Panc1 (cell line): ENCODE data around the gene WFS1. TPM values are rescaled to one million over a fixed set of nuclear protein-coding genes. Genes with fewer than 3 reads are reported as not detected.

ENCODE experiments used
- ATAC-seq: fragments of 200-7000 bp; cut with Tn5 transposase; 2 replicates; pipeline ENCODE4 v1.9.1; 2020; ENCODE audit warnings: mild to moderate bottlenecking, moderate library complexity
- BruUV-seq: library from RNA; stranded (reverse); fragments of 400-500 nt; replicated peaks from 2 replicates; lab custom pipeline; 2021; lab: Mats Ljungman, UMichigan
- CTCF ChIA-PET: fragments of 300-600 bp; sonication (Branson Sonifier 250); formaldehyde crosslinking; loops from one replicate; lab custom pipeline; 2022; ENCODE audit warnings: antibody characterized with exemption; lab: Charles Lee
- POLR2A ChIA-PET: fragments of 300-600 bp; sonication (Branson Sonifier 250); formaldehyde crosslinking; loops from one replicate; lab custom pipeline; 2022; ENCODE audit warnings: antibody characterized with exemption; lab: Charles Lee
- DNase-seq: peaks from one replicate; pipeline ENCODE4 v3.0.0-alpha.2; 2010; ENCODE audit warnings: low read depth, low spot score
- H3K27ac ChIP-seq: 2 replicates; pipeline ENCODE4 v1.5.1; 2011; ENCODE audit warnings: mild to moderate bottlenecking, low read length, inconsistent platforms
- H3K27me3 ChIP-seq: fragments of 200-500 bp; sonication (Bioruptor generic); 2 replicates; pipeline ENCODE4 v1.6.0; 2014; ENCODE audit warnings: low read length, inconsistent platforms; ENCODE audit not compliant: control insufficient read depth, insufficient read depth
- H3K36me3 ChIP-seq: fragments of 200-500 bp; sonication (Bioruptor generic); 2 replicates; pipeline ENCODE4 v1.5.1; 2014; ENCODE audit warnings: inconsistent platforms, mild to moderate bottlenecking, low read length, moderate library complexity; ENCODE audit not compliant: control insufficient read depth, insufficient read depth
- H3K4me1 ChIP-seq: 2 replicates; pipeline ENCODE4 v1.5.1; 2011; ENCODE audit warnings: inconsistent platforms, mild to moderate bottlenecking, low read length, moderate library complexity; ENCODE audit not compliant: control insufficient read depth, insufficient read depth
- H3K4me3 ChIP-seq, 2 experiments: 2 replicates each; pipeline ENCODE4 v1.5.1; 2011 to 2012; ENCODE audit warnings: low read depth in 2 of 2, low read length in 2 of 2, mild to moderate bottlenecking in 2 of 2, inconsistent platforms in 1 of 2, moderate library complexity in 1 of 2
- H3K9me3 ChIP-seq: fragments of 200-500 bp; sonication (Bioruptor generic); 2 replicates; pipeline ENCODE4 v1.5.1; 2014; ENCODE audit warnings: low read depth, mild to moderate bottlenecking, inconsistent platforms, low read length, moderate library complexity; ENCODE audit not compliant: control insufficient read depth, insufficient read depth
- POLR2AphosphoS5 ChIP-seq: IDR thresholded peaks from 2 replicates; pipeline ENCODE4 v1.6.1; 2012; ENCODE audit warnings: mild to moderate bottlenecking, low read depth, low read length, moderate library complexity
- SIN3A ChIP-seq: IDR thresholded peaks from 2 replicates; pipeline ENCODE4 v1.6.1; 2012; ENCODE audit warnings: low read depth, mild to moderate bottlenecking, low read length, moderate library complexity, borderline replicate concordance; ENCODE audit not compliant: insufficient read depth
- TCF7L2 ChIP-seq: IDR thresholded peaks from 2 replicates; pipeline ENCODE4 v1.6.1; 2011; ENCODE audit warnings: mild to moderate bottlenecking, low read depth, low read length, inconsistent platforms
- in situ Hi-C: cut with HindIII; loops from 2 replicates; pipeline ENCODE4 v1.10.0; 2016; ENCODE audit warnings: low sequenced_read_pairs, low pct_unique_long_range_greater_than_20kb
- intact Hi-C: fragments of 100-400 bp; cut with micrococcal nuclease; formaldehyde crosslinking; loops from one replicate; pipeline ENCODE4 v1.10.0; 2022; ENCODE audit not compliant: unreplicated experiment
- total RNA-seq: library from RNA; stranded (reverse); gene quantifications from one replicate; pipeline ENCODE4 v1.2.1, GENCODE V29; 2021; ENCODE audit not compliant: unreplicated experiment
- TF ChIP-seq, protein P1 (sequence below): fragments of 450-650 bp; IDR thresholded peaks from 2 replicates; pipeline ENCODE4 v1.5.1; 2017; ENCODE audit warnings: mild to moderate bottlenecking
- TF ChIP-seq, protein P2 (sequence below), 2 experiments: IDR thresholded peaks; 2 replicates each; pipeline ENCODE4 v1.6.1; 2011 to 2012; ENCODE audit warnings: low read depth in 2 of 2, control low read depth in 1 of 2, low read length in 1 of 2, mild to moderate bottlenecking in 1 of 2, moderate library complexity in 1 of 2; ENCODE audit not compliant: insufficient read depth in 1 of 2

Gene WFS1
- total RNA-seq, 1 experiment from 2014 or later: 67.5 TPM

DNA sequence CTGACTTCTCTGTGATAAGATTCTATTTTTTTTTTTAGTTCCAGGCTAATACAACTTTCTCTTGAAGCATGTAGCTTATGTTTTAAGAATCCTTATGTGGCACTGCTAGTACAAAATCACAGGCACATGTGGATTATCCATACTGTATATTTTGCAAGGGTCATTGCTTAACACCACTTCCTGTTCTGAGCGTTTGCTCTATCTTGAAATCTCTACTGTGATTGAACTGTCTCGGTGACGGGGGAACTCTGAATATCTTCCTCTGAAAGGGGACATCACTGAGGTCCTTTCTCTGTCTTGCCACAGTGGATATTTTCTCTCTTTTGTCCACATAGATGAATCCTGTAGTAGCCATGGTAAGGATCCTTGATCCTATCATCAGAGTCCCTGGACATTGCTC lies 2.1 kb upstream of the WFS1 start:
- ATAC-seq: no peak
- CTCF ChIA-PET: no interaction called here
- H3K27me3 ChIP-seq: no peaks in the 10 kb centered on the region
- H3K27ac ChIP-seq: no peak overlapping the region
- no peaks in the 10 kb centered on the region for H3K9me3 ChIP-seq
- DNase-seq: no peak
- H3K4me3 ChIP-seq: no peak overlapping the region
- in situ Hi-C loops: no loop called here
- POLR2A ChIA-PET: no interaction called here
- intact Hi-C loops: no loop called here
- H3K4me1 ChIP-seq: peaks cover 24% of the 10 kb centered on the region
- H3K36me3 ChIP-seq: no peaks in the 10 kb centered on the region
- no TSS peak for BruUV-seq
- TF ChIP-seq SIN3A (no peak), TCF7L2 (no peak), POLR2AphosphoS5 (no peak)
- TF ChIP-seq, protein P1, sequence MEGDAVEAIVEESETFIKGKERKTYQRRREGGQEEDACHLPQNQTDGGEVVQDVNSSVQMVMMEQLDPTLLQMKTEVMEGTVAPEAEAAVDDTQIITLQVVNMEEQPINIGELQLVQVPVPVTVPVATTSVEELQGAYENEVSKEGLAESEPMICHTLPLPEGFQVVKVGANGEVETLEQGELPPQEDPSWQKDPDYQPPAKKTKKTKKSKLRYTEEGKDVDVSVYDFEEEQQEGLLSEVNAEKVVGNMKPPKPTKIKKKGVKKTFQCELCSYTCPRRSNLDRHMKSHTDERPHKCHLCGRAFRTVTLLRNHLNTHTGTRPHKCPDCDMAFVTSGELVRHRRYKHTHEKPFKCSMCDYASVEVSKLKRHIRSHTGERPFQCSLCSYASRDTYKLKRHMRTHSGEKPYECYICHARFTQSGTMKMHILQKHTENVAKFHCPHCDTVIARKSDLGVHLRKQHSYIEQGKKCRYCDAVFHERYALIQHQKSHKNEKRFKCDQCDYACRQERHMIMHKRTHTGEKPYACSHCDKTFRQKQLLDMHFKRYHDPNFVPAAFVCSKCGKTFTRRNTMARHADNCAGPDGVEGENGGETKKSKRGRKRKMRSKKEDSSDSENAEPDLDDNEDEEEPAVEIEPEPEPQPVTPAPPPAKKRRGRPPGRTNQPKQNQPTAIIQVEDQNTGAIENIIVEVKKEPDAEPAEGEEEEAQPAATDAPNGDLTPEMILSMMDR: no peak

DNA sequence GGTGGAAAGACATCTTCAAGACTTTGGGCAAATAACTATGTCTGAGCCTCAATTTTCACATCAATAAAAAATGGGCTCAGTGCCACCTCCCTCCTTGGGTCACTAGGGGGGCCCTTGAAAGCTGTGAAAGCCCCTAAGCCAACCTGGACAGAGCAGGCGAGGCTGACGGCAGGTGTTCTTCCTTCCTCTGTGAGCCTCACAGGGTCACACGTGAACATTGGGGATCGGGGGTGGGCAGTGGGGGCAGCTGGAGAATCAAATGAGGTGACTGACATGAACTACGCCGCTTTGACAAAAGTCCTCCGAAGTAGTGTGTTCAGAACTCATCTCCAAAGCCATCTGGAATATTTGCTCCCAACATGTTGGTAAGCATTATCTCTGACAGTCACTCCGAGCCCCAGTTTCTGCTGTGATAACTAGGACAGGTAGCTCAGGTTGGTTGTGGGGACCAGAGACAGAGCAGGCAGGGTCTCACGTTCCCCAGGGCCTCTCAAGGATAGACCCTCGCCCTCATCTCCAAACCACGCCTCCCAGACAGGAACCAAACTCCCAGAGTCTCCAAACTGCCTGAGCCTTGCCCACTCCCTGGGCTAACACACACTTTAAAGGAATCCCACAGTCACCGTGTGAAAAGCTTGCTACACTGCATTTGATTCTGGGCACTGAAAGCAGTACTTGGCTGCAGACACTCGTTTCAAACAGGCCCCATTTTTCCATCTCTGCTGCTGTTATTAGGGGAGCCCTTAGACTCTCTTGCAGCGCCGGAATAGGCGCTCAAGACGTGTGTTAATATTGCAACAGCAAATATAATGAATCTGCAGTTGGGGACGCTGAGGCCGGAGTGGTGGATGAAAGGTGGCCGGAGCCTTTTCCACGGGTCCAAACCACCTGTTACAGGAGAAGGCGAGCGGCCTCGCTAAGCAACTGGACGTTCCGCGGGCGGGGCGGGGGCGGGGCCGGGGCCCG lies 717 bp upstream of the WFS1 start:
- Histone ChIP-seq H3K27ac (peak overlapping the region; percentile 51), H3K4me3 (peak overlapping the region; percentile 51 to 79), H3K4me1 (peaks cover 35% of the 10 kb centered on the region), H3K9me3 (no peaks in the 10 kb centered on the region), H3K27me3 (no peaks in the 10 kb centered on the region), H3K36me3 (no peaks in the 10 kb centered on the region)
- TF ChIP-seq, protein P1: no peak
- TF ChIP-seq, protein P2, sequence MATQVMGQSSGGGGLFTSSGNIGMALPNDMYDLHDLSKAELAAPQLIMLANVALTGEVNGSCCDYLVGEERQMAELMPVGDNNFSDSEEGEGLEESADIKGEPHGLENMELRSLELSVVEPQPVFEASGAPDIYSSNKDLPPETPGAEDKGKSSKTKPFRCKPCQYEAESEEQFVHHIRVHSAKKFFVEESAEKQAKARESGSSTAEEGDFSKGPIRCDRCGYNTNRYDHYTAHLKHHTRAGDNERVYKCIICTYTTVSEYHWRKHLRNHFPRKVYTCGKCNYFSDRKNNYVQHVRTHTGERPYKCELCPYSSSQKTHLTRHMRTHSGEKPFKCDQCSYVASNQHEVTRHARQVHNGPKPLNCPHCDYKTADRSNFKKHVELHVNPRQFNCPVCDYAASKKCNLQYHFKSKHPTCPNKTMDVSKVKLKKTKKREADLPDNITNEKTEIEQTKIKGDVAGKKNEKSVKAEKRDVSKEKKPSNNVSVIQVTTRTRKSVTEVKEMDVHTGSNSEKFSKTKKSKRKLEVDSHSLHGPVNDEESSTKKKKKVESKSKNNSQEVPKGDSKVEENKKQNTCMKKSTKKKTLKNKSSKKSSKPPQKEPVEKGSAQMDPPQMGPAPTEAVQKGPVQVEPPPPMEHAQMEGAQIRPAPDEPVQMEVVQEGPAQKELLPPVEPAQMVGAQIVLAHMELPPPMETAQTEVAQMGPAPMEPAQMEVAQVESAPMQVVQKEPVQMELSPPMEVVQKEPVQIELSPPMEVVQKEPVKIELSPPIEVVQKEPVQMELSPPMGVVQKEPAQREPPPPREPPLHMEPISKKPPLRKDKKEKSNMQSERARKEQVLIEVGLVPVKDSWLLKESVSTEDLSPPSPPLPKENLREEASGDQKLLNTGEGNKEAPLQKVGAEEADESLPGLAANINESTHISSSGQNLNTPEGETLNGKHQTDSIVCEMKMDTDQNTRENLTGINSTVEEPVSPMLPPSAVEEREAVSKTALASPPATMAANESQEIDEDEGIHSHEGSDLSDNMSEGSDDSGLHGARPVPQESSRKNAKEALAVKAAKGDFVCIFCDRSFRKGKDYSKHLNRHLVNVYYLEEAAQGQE (IDR thresholded peaks at IDR 0.05; ENCODE audit: insufficient read depth in 1 of 2, low read depth in 2 of 2, low read length in 1 of 2): no peak
- TF ChIP-seq TCF7L2 (no peak), SIN3A (no peak), POLR2AphosphoS5 (no peak)
- ChIA-PET CTCF (no interaction called here), POLR2A (interaction anchor here (0.6 kb wide), 1 partner anchor 9 kb away, joined by 3 read pairs; no protein-coding TSS in a partner anchor)
- BruUV-seq: no TSS peak
- DNase-seq: no peak
- no peak for ATAC-seq
- intact Hi-C loops: no loop called here
- in situ Hi-C loops: no loop called here
